NCI-H748 (cell line): ENCODE measurements around the gene PCDHGC4.

Source experiments
- DNase-seq: peaks from one replicate; lab custom pipeline; 2025; ENCODE audit not compliant: unreplicated experiment; lab: John Stamatoyannopoulos, UW

The PCDHGC4 gene

DNA sequence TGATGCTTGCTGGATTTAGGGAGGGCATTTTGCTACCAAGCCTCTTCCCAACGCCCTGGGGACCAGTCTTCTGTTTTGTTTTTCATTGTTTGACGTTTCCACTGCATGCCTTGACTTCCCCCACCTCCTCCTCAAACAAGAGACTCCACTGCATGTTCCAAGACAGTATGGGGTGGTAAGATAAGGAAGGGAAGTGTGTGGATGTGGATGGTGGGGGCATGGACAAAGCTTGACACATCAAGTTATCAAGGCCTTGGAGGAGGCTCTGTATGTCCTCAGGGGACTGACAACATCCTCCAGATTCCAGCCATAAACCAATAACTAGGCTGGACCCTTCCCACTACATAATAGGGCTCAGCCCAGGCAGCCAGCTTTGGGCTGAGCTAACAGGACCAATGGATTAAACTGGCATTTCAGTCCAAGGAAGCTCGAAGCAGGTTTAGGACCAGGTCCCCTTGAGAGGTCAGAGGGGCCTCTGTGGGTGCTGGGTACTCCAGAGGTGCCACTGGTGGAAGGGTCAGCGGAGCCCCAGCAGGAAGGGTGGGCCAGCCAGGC, 27.0 kb downstream of the PCDHGC4 start:
- no peak for DNase-seq

DNA sequence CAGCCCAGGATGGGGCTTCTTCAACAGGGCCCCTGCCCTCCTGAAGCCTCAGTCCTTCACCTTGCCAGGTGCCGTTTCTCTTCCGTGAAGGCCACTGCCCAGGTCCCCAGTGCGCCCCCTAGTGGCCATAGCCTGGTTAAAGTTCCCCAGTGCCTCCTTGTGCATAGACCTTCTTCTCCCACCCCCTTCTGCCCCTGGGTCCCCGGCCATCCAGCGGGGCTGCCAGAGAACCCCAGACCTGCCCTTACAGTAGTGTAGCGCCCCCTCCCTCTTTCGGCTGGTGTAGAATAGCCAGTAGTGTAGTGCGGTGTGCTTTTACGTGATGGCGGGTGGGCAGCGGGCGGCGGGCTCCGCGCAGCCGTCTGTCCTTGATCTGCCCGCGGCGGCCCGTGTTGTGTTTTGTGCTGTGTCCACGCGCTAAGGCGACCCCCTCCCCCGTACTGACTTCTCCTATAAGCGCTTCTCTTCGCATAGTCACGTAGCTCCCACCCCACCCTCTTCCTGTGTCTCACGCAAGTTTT, 27.6 kb downstream of the PCDHGC4 start:
- peak; percentile 79 for DNase-seq

- DNase-seq, result peak; percentile 39
These were observed 28.2 kb downstream of the PCDHGC4 start for GRCh38 chr5:141512911-141513626.

GRCh38 chr5:141513627-141514329, 28.9 kb downstream of the PCDHGC4 start:
- peak; percentile 61 for DNase-seq

DNA sequence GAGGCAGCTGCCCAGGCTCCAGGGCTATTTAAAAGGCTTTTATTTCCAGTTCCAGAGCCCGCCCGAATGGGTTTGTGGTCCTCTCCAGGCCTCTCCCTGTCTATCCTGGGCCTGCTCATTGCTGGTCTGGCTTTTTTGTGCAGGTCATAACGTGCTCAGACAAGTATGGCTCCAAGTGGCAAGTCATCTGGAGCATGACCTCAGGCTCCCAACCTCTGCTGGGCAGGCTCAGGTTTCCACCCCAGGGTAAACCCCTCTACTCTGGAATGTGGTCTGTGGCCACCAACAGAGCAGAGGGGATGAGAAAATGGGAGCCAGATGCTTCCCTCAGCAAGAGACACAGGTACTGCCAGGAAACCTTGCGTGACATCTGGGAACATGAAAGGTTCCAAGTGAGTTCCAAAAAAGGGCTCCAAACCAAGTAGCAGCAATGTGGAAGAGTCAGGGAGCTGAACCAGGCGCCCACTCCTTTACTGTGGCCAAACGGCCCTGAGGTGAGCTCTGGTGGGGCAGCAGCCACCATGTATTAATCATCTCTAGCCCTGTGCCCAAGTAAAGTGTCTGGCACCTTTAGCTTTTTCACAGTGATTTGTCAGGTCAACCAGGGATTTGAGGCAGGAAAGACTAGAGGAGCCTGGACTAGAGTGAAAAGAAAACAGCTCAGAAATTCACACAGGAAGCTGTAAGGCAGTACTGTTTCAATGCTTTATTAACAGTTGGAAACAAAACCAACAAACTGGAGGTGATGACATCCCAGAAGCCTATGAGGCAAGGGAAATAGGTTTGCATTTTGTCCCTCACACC, 29.7 kb downstream of the PCDHGC4 start:
- no peak for DNase-seq

DNA sequence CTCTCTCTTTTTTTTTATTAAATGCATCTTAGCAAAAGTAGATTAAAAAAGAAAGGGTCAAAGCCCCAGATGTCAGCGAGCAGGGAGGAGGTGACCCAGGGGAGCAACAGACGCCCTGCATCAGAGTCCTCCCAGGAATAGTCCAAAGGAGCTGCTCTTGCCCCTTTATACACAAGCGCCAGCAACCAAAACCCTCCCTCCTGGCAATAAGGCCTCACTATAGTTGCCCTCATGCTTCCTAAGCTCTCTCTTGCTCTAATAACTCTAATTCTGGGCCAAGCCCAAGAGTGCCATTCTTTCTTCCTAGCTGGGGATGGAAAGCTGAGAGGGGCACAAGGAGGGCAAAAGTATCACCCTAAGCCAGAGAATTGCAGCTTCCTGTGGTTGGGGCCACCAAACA, 30.3 kb downstream of the PCDHGC4 start:
- no peak for DNase-seq

DNA sequence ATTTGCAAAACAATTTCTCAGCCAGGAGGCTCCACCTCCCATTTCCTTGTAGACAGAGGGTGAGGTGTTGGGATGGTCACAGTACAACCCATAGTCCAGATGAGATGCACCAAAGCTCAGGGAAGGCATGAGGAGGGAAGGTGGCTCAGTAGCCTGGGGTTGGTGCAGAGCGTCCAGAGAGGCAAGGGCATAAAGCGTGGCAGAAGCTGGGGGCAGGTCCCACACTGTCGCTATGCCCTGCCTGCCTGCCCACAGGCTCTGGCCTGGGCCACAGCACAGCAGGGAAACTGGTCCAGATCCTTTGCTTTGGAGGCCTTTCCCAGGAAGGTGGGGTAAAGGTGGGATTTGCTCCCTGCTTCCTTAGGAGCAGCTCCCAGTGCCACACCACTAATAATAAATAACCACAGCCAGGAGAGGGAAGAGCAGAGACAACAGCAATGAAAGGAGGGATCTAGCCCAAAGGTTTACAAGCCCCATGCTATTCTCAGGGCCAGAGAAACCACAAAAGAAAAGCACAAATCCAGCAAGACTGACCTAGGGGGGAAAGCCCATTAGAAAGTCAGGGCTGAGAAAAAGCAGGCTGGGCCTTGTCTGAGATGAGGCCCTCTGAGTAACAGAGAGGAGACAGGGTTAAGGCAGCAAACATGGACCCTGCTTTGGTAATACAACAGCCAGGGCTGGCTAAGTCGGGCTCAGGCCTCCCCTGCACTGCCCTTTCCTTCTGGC, 31.3 kb downstream of the PCDHGC4 start:
- DNase-seq, result no peak

- DNase-seq, result no peak
These were observed 31.8 kb downstream of the PCDHGC4 start for GRCh38 chr5:141516672-141517025.

GRCh38 chr5:141517312-141517711, 32.5 kb downstream of the PCDHGC4 start:
- DNase-seq, result no peak

DNA sequence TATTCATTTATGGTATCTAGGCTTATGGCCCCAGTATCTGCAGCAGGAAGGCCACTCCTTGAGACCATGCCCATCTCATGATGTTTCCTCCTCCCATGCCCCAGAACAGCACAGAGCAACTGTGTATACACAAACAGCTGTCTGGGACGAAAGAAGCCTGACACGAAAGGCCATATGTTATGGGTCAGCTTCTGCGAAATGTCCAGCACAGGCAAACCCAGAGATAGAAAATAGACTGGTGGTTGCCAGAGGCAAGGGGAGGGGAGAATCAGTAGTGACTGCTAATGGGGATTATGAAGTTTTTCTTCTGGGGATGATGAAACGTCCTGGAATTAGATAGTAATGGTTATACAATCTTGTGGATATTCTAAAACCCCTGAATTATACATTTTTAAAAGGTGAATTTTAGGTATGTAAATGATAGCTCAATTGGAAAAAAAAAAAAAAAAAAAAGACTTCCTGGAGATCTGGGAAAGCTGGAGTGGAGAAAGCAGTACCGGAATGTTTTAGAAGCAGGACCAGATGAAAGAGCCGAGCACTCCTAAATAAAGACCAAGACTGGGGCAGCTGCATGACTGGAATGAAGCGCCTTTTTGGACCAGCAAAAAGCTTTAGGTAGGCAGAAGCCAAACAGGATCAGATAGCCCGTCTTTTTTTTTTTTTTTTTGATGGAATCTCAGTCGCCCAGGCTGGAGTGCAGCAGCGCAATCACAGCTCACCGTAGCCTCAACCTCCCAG, 33.2 kb downstream of the PCDHGC4 start:
- DNase-seq, result no peak

- no peak for DNase-seq
These were observed 33.8 kb downstream of the PCDHGC4 start for GRCh38 chr5:141518618-141519015.

GRCh38 chr5:141519605-141520565, 35.1 kb downstream of the PCDHGC4 start:
- DNase-seq, result no peak

DNA sequence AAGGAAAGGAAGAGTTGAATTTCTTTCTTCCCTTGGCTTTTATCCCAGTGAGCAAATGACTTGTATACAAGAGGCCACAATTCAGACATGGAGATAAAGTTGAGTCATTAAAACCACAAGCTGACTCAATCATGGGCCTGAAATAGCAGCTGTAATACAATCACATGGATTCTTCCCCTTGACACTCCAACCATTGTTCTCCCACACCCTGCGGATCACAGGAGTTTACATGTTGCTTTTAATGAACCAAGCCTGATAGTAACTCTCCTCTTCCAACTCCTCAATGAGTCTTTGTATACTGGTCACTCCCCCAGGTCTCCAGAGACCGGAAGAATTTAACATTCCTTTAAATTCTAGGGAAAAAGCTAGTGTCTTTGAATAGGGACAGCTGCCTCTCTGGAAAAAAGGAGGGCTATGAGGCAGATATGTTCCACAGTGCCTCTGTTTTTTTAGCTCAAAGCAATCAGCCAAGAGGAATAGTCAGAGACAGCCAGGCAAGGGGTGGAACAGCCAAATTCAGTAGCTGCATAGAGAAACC, 36.5 kb downstream of the PCDHGC4 start:
- no peak for DNase-seq

- no peak for DNase-seq
These were observed 37.5 kb downstream of the PCDHGC4 start for GRCh38 chr5:141522301-141522700.

DNA sequence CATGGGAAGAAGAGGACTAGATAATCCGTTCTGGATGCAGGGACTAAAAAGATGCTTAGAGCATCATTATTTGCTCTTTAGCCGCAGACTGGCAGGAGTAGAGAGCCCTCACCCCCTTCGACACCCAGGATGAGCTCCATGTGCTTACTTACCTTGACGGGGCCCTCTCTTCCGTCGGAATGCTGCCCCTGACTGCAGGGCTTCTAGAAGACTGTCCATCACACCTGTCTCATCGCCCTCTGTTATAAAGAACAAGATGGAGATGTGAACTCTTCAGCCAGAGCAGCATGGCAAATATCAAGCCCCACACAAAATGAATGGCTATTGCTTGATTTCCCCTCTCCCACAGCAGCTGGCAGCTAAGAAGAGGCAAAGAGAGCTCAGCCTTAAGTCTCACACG, 39.2 kb downstream of the PCDHGC4 start:
- DNase-seq, result no peak

GRCh38 chr5:141524604-141525597, 40.1 kb downstream of the PCDHGC4 start:
- peak; percentile 92 for DNase-seq

GRCh38 chr5:141525653-141526052, 40.8 kb downstream of the PCDHGC4 start:
- no peak for DNase-seq
